22Rv1 (cell line): ENCODE results near the gene CABP7.
A peak's percentile ranks its signal among the peaks of the same experiment; 100 is the strongest.

Source experiments
- H3K27ac ChIP-seq: fragments of 450-650 bp; 2 replicates; pipeline ENCODE4 v1.5.1; 2017
- ZFX ChIP-seq: fragments of 450-650 bp; IDR thresholded peaks from 2 replicates; pipeline ENCODE4 v1.6.1; 2017; ENCODE audit warnings: antibody characterized with exemption, borderline replicate concordance
- TF ChIP-seq, protein P1 (sequence below): fragments of 450-650 bp; IDR thresholded peaks from 2 replicates; pipeline ENCODE4 v1.5.1; 2017; ENCODE audit warnings: mild to moderate bottlenecking

The CABP7 gene

GRCh38 chr22:29726106-29726505, 6.3 kb downstream of the CABP7 start:
- no peak overlapping the region for H3K27ac ChIP-seq
- TF ChIP-seq, protein P1, sequence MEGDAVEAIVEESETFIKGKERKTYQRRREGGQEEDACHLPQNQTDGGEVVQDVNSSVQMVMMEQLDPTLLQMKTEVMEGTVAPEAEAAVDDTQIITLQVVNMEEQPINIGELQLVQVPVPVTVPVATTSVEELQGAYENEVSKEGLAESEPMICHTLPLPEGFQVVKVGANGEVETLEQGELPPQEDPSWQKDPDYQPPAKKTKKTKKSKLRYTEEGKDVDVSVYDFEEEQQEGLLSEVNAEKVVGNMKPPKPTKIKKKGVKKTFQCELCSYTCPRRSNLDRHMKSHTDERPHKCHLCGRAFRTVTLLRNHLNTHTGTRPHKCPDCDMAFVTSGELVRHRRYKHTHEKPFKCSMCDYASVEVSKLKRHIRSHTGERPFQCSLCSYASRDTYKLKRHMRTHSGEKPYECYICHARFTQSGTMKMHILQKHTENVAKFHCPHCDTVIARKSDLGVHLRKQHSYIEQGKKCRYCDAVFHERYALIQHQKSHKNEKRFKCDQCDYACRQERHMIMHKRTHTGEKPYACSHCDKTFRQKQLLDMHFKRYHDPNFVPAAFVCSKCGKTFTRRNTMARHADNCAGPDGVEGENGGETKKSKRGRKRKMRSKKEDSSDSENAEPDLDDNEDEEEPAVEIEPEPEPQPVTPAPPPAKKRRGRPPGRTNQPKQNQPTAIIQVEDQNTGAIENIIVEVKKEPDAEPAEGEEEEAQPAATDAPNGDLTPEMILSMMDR, result no peak
- TF ChIP-seq ZFX, result no peak

DNA sequence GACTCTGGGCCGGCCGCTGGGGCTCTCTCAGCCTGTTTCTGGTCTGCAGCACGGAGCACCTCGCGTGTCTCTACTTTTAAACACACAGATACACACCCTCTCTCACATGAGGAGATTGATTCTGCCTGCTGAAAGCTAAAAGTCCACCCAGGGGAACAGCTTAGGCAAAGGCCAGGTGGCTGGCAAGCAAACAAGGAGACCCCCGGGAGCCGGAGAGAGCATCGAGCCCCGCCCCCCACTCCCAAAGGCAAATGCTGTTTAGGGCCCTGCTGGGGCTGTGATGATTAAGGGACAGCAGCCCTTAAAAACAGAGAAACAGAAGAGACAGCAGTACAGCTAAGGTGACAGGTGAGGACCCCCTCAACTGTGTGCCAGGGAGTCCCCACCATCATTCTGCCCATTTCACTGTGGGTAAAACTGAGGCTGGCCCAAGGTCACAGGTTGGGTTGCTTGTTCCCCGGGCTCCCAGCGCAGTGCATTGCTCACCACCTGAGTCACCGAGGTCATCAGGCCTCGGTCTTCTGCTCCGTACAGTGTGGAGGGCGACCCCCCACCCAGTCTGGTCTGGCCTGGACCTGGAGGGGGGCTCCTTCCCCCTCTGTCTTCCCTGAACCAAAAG, 6.8 kb downstream of the CABP7 start:
- no peak for TF ChIP-seq ZFX
- TF ChIP-seq, protein P1, result no peak

DNA sequence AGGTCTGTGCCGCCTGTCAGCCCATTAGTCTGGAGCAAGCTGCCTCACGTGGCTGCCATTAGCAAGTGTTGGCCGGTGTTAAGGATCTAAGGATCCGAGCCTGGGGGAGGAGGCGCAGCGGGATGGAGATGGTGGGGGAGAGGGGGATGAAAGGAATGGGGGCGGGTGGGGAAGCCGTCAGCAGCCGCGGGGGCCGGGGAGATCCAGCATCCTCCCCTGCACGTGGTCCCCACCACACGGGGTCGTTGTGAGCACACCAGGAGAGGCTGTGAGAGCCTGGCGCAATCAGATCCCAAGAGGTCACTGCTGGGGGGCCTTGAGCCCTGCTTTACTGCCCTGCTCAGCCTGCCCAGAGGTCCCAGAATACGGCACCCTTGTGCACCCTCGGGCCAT, 7.3 kb downstream of the CABP7 start:
- TF ChIP-seq, protein P1, result peak; percentile 26; the same call in 1 of the 2 replicates
- TF ChIP-seq ZFX, result no peak
- no peak overlapping the region for H3K27ac ChIP-seq

More for the DNA sequence above, 6.8 kb downstream of the CABP7 start:
- no peak overlapping the region for H3K27ac ChIP-seq

- no peak for TF ChIP-seq ZFX
- TF ChIP-seq, protein P1, result no peak
These were observed 9.4 kb downstream of the CABP7 start for GRCh38 chr22:29729161-29729560.

GRCh38 chr22:29731058-29731850, 11.5 kb downstream of the CABP7 start:
- no peak for TF ChIP-seq ZFX
- TF ChIP-seq, protein P1, result no peak
- H3K27ac ChIP-seq, result no peak overlapping the region

More at GRCh38 chr22:29729161-29729560, 9.4 kb downstream of the CABP7 start:
- H3K27ac ChIP-seq, result no peak overlapping the region

DNA sequence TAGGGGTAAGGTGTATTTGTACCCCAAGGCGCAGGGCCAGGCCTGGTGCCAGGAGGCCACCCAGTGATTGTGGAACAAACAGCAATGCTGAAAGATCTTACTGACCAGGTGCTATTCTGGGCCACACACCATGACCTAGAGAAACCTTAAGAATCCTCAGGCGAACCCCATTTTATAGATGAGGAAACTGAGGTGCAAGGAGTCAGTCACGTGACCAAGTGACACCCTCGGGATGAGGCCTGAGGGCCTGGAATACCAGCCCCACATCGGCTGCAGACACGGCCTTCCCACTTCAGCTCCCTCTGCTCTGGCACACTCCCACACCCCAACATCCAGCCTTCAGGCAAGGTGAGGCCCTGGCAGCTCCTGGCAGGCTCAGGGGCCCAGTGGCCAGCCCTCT, 13.1 kb downstream of the CABP7 start:
- TF ChIP-seq, protein P1, result no peak
- TF ChIP-seq ZFX, result no peak
- H3K27ac ChIP-seq, result no peak overlapping the region
